GM12801 (cell line): ENCODE data around the gene NUDT16.

Experiments
- TF ChIP-seq, protein P1 (sequence below): IDR thresholded peaks from one replicate; pipeline ENCODE4 v1.5.1; 2011; ENCODE audit warnings: control low read depth; ENCODE audit not compliant: insufficient read length; ENCODE audit errors: extremely low read depth

The NUDT16 gene

DNA sequence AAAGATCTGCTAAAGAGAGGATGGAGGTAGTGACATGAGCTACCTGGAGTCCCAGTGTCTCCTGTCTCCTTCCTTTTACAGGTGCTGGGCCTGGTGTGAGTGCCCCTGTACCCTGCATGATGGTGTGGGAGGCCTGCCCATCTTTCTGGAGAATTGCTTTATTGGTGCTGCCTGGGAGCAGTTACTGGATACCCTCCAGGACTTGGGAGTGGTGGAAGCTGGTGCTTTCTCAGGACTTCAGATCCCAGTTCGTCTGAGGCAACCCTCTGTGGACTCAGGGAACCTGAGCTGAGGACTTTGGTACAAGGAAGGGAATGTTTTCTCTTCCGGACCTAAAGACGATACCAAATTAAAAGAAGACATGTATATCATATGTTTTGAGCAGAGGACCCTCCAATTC, 18.3 kb upstream of the NUDT16 start:
- TF ChIP-seq, protein P1, sequence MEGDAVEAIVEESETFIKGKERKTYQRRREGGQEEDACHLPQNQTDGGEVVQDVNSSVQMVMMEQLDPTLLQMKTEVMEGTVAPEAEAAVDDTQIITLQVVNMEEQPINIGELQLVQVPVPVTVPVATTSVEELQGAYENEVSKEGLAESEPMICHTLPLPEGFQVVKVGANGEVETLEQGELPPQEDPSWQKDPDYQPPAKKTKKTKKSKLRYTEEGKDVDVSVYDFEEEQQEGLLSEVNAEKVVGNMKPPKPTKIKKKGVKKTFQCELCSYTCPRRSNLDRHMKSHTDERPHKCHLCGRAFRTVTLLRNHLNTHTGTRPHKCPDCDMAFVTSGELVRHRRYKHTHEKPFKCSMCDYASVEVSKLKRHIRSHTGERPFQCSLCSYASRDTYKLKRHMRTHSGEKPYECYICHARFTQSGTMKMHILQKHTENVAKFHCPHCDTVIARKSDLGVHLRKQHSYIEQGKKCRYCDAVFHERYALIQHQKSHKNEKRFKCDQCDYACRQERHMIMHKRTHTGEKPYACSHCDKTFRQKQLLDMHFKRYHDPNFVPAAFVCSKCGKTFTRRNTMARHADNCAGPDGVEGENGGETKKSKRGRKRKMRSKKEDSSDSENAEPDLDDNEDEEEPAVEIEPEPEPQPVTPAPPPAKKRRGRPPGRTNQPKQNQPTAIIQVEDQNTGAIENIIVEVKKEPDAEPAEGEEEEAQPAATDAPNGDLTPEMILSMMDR = no peak

DNA sequence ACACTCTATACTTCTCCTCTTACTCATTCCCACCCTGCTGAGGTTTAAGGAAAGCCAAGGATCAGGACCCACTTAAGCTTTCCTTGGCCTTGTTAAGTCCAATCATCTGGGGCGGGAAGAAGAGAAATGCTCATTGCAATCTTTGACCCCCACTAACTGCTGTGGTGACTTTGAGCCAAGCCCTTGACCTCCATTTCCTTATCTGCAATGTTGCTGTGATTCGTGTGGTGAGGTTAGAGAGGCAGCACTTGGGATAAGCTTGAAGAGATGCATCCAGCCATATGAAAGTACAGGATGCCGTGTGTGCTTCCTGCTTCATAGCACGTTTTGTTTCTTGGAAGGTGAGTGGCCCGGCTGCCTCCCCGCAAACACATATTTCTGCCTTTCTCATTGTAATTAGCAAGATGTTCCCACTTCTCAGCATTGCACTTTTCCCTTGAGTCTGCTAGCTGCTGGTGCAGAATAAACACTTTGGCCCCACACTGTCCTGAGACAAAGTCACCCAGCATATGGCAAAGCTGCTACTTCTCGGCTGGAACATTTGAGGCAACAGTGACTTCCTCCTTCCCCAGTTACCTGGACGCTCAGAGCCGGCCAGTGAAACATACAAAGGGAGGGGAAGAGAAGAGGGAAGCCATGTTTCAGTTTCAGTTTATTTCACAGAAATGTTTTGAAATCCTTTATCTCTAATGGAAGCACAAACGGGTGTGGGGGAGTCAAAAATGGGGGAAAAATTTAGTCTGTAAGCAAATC, 10.5 kb upstream of the NUDT16 start:
- TF ChIP-seq, protein P1 = no peak

- TF ChIP-seq, protein P1 = no peak
Observed at GRCh38 chr3:131371688-131372066, 9.9 kb upstream of the NUDT16 start.

- TF ChIP-seq, protein P1 = no peak
Observed at GRCh38 chr3:131374741-131375140, 6.8 kb upstream of the NUDT16 start.

DNA sequence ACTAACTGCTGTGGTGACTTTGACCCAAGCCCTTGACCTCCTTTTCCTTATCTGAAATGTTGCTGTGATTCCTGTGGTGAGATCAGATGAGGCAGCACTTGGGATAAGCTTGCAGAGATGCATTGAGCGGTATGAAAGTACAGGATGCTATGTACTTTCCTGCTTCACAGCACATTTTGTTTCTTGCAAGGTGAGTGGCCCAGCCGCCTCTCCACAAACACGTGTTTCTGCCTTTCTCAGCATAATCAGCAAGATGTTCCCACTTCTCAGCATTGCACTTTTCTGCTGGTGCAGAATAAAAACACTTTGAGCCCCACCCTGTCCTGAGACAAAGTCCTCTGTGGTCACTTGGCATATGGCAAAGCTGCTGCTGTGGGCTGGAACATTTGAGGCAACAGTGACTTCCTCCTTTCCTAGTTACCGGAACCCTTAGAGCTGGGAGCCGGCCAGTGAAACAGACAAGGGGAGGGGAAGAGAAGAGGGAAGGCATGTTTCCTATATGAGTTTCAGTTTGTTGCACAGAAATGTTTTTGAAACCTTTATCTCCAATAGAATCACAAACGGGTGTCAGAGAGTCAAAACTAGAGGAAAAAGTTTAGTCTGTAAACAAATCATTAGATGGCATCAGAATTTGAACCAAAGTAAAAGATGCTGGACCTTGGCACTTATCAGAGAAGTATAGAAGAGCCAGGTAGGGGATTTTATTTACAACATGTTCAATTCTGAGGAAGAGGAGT, 5.0 kb downstream of the NUDT16 start:
- TF ChIP-seq, protein P1 = no peak

DNA sequence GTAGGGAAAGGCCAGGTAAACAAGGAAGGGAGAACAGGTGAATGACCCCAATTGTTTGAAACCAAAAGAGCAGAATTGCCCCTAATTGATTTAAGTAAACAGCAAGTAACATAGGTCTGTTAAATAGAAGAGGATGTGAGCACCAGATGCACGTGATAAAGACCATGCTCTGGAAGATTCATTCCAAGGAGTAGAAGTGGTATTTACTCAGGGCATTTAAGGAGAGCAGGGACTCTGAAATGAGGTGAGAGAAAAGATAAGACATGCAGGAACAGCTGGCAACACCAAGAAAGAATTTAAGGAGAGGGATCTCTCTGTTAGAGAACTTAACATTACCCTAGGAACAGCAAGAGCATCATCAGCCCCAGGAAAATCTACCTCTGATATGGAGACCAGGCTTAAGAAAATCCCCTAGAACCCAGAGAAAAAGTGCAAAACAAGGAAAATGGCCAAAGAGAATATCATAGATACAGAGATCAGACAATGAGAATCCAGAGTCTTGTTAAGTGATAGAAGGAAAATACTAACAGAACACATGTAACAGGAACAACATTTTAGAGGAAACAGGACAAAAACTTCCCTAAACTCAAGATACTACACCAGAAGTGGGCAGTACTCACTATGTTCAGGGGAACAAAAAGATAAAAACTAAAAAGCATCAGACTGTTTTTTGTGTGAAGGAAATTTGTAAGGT, 6.4 kb downstream of the NUDT16 start:
- TF ChIP-seq, protein P1 = no peak

DNA sequence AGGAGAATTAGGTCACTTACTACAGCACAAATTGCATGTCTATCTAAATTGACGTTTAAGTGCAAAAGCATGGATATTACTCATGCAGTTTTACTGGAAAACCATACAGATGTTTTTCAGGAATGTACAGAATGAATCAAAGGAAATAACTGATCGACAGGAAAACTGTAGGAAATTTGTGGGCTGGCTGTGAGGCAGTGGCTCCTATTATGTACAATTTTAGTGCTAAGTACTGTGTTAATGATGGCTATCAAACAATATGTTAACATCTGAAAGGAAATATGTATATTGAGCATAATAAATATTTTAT, 6.9 kb downstream of the NUDT16 start:
- TF ChIP-seq, protein P1 = no peak
